GM21447 (cell line): ENCODE results near the gene TAAR5.
"Not testable (repeated sequence)": the region's sequence is repeated elsewhere in the genome, so short reads cannot be mapped to it uniquely, and the experiment has no call there.

Experiments used
- ATAC-seq: cut with Tn5 transposase; IDR thresholded peaks from one replicate; pipeline ENCODE4 v1.9.1; 2021; ENCODE audit not compliant: unreplicated experiment

The TAAR5 gene

GRCh38 chr6:132571774-132572173 is 17.8 kb downstream of the TAAR5 start:
- ATAC-seq: no peak

GRCh38 chr6:132570221-132570777 is 19.2 kb downstream of the TAAR5 start, which contains the start of gene TAAR6:
TSS of gene TAAR6 (plus strand) at chr6:132570322. CDS start at chr6:132570322, 0 bp downstream.
- no peak for ATAC-seq

- ATAC-seq: no peak
Measured at GRCh38 chr6:132569170-132569569, 20.4 kb downstream of the TAAR5 start.

GRCh38 chr6:132568611-132569010 is 20.9 kb downstream of the TAAR5 start:
- no peak for ATAC-seq

- ATAC-seq: no peak
Measured at GRCh38 chr6:132567566-132567965, 22.0 kb downstream of the TAAR5 start.

GRCh38 chr6:132566404-132566803 is 23.1 kb downstream of the TAAR5 start:
- no peak for ATAC-seq

- ATAC-seq: not testable (repeated sequence)
Measured at GRCh38 chr6:132560087-132560486, 29.5 kb downstream of the TAAR5 start.

- no peak for ATAC-seq
Measured at GRCh38 chr6:132552372-132552771, 37.2 kb downstream of the TAAR5 start, which contains the start of gene TAAR8. TSS of gene TAAR8 (plus strand) at chr6:132552672. CDS start at chr6:132552693, 21 bp downstream.

- no peak for ATAC-seq
Measured at GRCh38 chr6:132551214-132551613, 38.3 kb downstream of the TAAR5 start.

- ATAC-seq: no peak
Measured at GRCh38 chr6:132548746-132549463, 40.6 kb downstream of the TAAR5 start.

GRCh38 chr6:132544826-132545225 is 44.7 kb downstream of the TAAR5 start:
- ATAC-seq: no peak
